Panc1 (cell line): Measurements from ENCODE around the gene SF3B2. TPM values are rescaled to one million over a fixed set of nuclear protein-coding genes. Genes with fewer than 3 reads are reported as not detected.

Experiments
- ATAC-seq: fragments of 200-7000 bp; cut with Tn5 transposase; 2 replicates; pipeline ENCODE4 v1.9.1; 2020; ENCODE audit warnings: mild to moderate bottlenecking, moderate library complexity
- BruUV-seq: library from RNA; stranded (reverse); fragments of 400-500 nt; replicated peaks from 2 replicates; lab custom pipeline; 2021; lab: Mats Ljungman, UMichigan
- CTCF ChIA-PET: fragments of 300-600 bp; sonication (Branson Sonifier 250); formaldehyde crosslinking; loops from one replicate; lab custom pipeline; 2022; ENCODE audit warnings: antibody characterized with exemption; lab: Charles Lee
- POLR2A ChIA-PET: fragments of 300-600 bp; sonication (Branson Sonifier 250); formaldehyde crosslinking; loops from one replicate; lab custom pipeline; 2022; ENCODE audit warnings: antibody characterized with exemption; lab: Charles Lee
- DNase-seq: peaks from one replicate; pipeline ENCODE4 v3.0.0-alpha.2; 2010; ENCODE audit warnings: low read depth, low spot score
- H3K27ac ChIP-seq: 2 replicates; pipeline ENCODE4 v1.5.1; 2011; ENCODE audit warnings: mild to moderate bottlenecking, low read length, inconsistent platforms
- H3K27me3 ChIP-seq: fragments of 200-500 bp; sonication (Bioruptor generic); 2 replicates; pipeline ENCODE4 v1.6.0; 2014; ENCODE audit warnings: low read length, inconsistent platforms; ENCODE audit not compliant: control insufficient read depth, insufficient read depth
- H3K36me3 ChIP-seq: fragments of 200-500 bp; sonication (Bioruptor generic); 2 replicates; pipeline ENCODE4 v1.5.1; 2014; ENCODE audit warnings: inconsistent platforms, mild to moderate bottlenecking, low read length, moderate library complexity; ENCODE audit not compliant: control insufficient read depth, insufficient read depth
- H3K4me1 ChIP-seq: 2 replicates; pipeline ENCODE4 v1.5.1; 2011; ENCODE audit warnings: inconsistent platforms, mild to moderate bottlenecking, low read length, moderate library complexity; ENCODE audit not compliant: control insufficient read depth, insufficient read depth
- H3K4me3 ChIP-seq, 2 experiments: 2 replicates each; pipeline ENCODE4 v1.5.1; 2011 to 2012; ENCODE audit warnings: low read depth in 2 of 2, low read length in 2 of 2, mild to moderate bottlenecking in 2 of 2, inconsistent platforms in 1 of 2, moderate library complexity in 1 of 2
- H3K9me3 ChIP-seq: fragments of 200-500 bp; sonication (Bioruptor generic); 2 replicates; pipeline ENCODE4 v1.5.1; 2014; ENCODE audit warnings: low read depth, mild to moderate bottlenecking, inconsistent platforms, low read length, moderate library complexity; ENCODE audit not compliant: control insufficient read depth, insufficient read depth
- CTCF ChIP-seq: fragments of 450-650 bp; IDR thresholded peaks from 2 replicates; pipeline ENCODE4 v1.5.1; 2017; ENCODE audit warnings: mild to moderate bottlenecking
- POLR2AphosphoS5 ChIP-seq: IDR thresholded peaks from 2 replicates; pipeline ENCODE4 v1.6.1; 2012; ENCODE audit warnings: mild to moderate bottlenecking, low read depth, low read length, moderate library complexity
- REST ChIP-seq, 2 experiments: IDR thresholded peaks; 2 replicates each; pipeline ENCODE4 v1.6.1; 2011 to 2012; ENCODE audit warnings: low read depth in 2 of 2, control low read depth in 1 of 2, low read length in 1 of 2, mild to moderate bottlenecking in 1 of 2, moderate library complexity in 1 of 2; ENCODE audit not compliant: insufficient read depth in 1 of 2
- SIN3A ChIP-seq: IDR thresholded peaks from 2 replicates; pipeline ENCODE4 v1.6.1; 2012; ENCODE audit warnings: low read depth, mild to moderate bottlenecking, low read length, moderate library complexity, borderline replicate concordance; ENCODE audit not compliant: insufficient read depth
- TCF7L2 ChIP-seq: IDR thresholded peaks from 2 replicates; pipeline ENCODE4 v1.6.1; 2011; ENCODE audit warnings: mild to moderate bottlenecking, low read depth, low read length, inconsistent platforms
- in situ Hi-C: cut with HindIII; loops from 2 replicates; pipeline ENCODE4 v1.10.0; 2016; ENCODE audit warnings: low sequenced_read_pairs, low pct_unique_long_range_greater_than_20kb
- intact Hi-C: fragments of 100-400 bp; cut with micrococcal nuclease; formaldehyde crosslinking; loops from one replicate; pipeline ENCODE4 v1.10.0; 2022; ENCODE audit not compliant: unreplicated experiment
- total RNA-seq: library from RNA; stranded (reverse); gene quantifications from one replicate; pipeline ENCODE4 v1.2.1, GENCODE V29; 2021; ENCODE audit not compliant: unreplicated experiment

SF3B2 gene
- total RNA-seq, 1 experiment from 2014 or later: 271 TPM

- peaks cover 49% of the 10 kb centered on the region for H3K4me1 ChIP-seq
- H3K27ac ChIP-seq: peak overlapping the region; percentile 100
- TF ChIP-seq REST (IDR thresholded peaks at IDR 0.05; ENCODE audit: insufficient read depth in 1 of 2, low read depth in 2 of 2, low read length in 1 of 2): no peak
- 0 out of 2 replicates have a peak, but pooled peaks have one; percentile 71 for TF ChIP-seq SIN3A
- no peak; the same call in 1 of the 2 replicates for TF ChIP-seq POLR2AphosphoS5
- no peak for TF ChIP-seq TCF7L2
- no peak for TF ChIP-seq CTCF
- in situ Hi-C loops: no loop called here
- CTCF ChIA-PET: interaction anchor here (0.6 to 0.7 kb wide), 2 partner anchors 26 to 75 kb away, joined by 3 read pairs; no protein-coding TSS in a partner anchor
- H3K9me3 ChIP-seq: no peaks in the 10 kb centered on the region
- BruUV-seq: no TSS peak
- DNase-seq: no peak
- POLR2A ChIA-PET: interaction anchor here (0.5 to 0.9 kb wide), 3 partner anchors 49 to 291 kb away, joined by 6 to 14 read pairs (median 9); partner anchors contain the start of genes SF3B2 and YIF1A
- intact Hi-C loops: no loop called here
- ATAC-seq: peak; percentile 78
- peaks cover 30% of the 10 kb centered on the region for H3K36me3 ChIP-seq
- peak overlapping the region; percentile 63 to 100 for H3K4me3 ChIP-seq
- no peaks in the 10 kb centered on the region for H3K27me3 ChIP-seq
Measured at GRCh38 chr11:66002648-66003225, 49.4 kb upstream of the SF3B2 start.

GRCh38 chr11:66003291-66003690, 48.9 kb upstream of the SF3B2 start:
- POLR2A ChIA-PET: no interaction called here
- BruUV-seq: no TSS peak

More at GRCh38 chr11:66003291-66003690, 48.9 kb upstream of the SF3B2 start:
- H3K4me1 ChIP-seq: peaks cover 51% of the 10 kb centered on the region
- no peak for TF ChIP-seq CTCF
- TF ChIP-seq POLR2AphosphoS5: no peak
- TF ChIP-seq TCF7L2: no peak
- TF ChIP-seq SIN3A: no peak
- TF ChIP-seq REST (IDR thresholded peaks at IDR 0.05; ENCODE audit: insufficient read depth in 1 of 2, low read depth in 2 of 2, low read length in 1 of 2): no peak
- intact Hi-C loops (no loop called here), in situ Hi-C loops (no loop called here)
- peaks cover 25% of the 10 kb centered on the region for H3K36me3 ChIP-seq
- no peak for ATAC-seq
- CTCF ChIA-PET: interaction anchor here (0.6 to 0.7 kb wide), 2 partner anchors 26 to 75 kb away, joined by 3 read pairs; no protein-coding TSS in a partner anchor
- no peaks in the 10 kb centered on the region for H3K27me3 ChIP-seq
- H3K27ac ChIP-seq: peak overlapping the region; percentile 99
- H3K4me3 ChIP-seq: peak overlapping the region; percentile 63 to 100
- no peaks in the 10 kb centered on the region for H3K9me3 ChIP-seq
- DNase-seq: no peak
